Measurements from ENCODE around the gene RASD2.
"Not testable (repeated sequence)": the region's sequence is repeated elsewhere in the genome, so short reads cannot be mapped to it uniquely, and the experiment has no call there.

RASD2 gene, protein sequence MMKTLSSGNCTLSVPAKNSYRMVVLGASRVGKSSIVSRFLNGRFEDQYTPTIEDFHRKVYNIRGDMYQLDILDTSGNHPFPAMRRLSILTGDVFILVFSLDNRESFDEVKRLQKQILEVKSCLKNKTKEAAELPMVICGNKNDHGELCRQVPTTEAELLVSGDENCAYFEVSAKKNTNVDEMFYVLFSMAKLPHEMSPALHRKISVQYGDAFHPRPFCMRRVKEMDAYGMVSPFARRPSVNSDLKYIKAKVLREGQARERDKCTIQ

DNA sequence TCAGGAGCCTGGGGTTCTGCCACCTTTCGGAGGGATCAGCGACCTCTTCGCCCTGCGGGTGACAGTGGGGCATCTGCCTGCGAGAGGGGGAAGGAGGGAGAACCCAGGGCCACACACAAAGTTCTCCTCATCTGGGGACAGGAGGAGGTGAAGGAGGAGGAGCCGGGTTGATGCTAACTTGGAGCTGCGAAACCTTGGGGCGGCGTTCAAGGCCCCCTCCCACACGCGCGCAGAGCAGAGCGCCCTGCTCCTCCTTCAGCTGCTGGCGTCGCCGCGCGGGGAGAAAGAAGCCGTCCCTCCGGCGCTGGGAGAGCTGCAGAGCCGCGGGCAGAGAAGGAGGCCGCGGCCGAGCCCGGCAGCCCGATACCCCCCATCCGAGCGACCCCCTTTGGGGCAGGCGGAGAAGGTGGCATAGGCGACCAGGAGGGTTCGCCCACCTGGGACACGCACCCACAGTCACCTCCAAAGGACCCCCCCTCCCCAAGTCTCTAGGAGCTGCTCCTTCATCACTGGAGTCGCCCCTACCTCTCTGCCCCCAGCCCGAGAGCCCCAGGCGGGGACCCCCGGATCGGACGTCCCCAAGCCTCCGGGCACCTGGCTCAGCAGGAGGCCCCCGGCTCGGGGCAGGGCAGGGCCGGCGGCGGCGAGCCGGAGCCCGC, at the start of gene RASD2:
TSS of gene RASD2 (plus strand) at position 237 of the 659 bp plus-strand sequence. CDS start 5,979 bp downstream, outside the sequence.
- DNase-seq, result peak; percentile 44

GRCh38 chr22:35491061-35491907, 49.3 kb upstream of the RASD2 start:
- not testable (repeated sequence) for DNase-seq

GRCh38 chr22:35491908-35492380, 48.7 kb upstream of the RASD2 start:
- no peak for DNase-seq

GRCh38 chr22:35493074-35493473, 47.6 kb upstream of the RASD2 start:
- DNase-seq, result no peak

DNA sequence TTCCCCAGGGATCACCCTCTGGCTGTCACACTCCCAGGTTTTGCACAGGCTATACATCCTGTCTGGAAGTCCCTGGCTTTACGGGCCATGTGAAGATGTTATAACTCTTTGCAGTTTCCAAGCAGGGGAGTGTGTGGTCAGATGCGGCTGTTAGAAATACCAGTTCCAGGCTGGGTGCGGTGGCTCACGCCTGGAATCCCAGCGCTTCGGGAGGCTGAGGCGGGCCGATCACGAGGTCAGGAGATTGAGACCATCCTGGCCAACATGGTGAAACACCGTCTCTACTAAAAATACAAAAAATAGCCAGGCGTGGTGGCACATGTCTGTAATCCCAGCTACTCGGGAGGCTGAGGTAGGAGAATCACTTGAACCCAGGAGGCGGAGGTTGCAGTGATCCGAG, 44.9 kb upstream of the RASD2 start:
- not testable (repeated sequence) for DNase-seq

DNA sequence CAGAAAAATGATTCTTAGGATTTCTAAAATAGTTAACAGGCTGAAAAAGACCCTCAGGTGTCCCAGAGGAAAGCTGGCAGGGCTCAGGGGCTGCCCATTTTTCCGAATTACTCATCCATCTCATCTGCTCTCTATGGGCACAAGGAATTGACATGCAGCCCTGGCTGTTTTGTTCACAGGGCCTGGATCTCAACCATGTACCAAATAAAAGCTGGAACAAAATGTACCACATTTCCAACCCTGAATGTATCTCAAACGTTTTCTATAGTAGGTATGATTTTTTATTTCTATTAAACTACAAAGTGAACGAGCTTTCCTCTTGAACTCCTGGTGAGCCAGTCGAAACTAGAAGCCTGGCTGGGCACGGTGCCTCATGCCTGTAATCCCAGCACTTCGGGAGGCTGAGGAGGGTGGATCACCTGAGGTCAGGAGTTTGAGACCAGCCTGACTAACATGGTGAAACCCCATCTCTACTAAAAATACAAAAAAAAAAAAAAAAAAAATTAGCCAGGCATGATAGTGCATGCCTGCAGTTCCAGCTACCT, 43.8 kb upstream of the RASD2 start:
- no peak for DNase-seq

- DNase-seq, result no peak
Observed at GRCh38 chr22:35498026-35498800, 42.4 kb upstream of the RASD2 start.

DNA sequence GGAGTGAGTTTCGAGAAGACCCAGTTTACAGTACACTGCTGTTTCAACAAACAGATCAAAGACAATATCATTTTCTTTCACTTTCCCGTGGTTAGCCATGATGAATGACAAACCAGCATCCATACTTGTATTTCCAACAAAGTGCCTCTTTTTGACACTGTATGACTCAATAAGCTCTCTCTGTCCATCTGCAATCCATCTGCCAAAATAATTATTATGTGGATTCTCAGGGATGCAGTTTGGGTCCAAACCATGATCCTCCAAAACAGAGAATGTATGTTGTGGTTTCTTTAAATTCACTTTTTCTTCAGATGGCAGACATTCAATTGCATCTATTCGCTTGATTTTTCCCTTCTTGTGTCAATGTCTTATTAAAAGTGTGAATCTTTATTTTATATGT, 37.8 kb upstream of the RASD2 start:
- no peak for DNase-seq

GRCh38 chr22:35505399-35506258, 35.0 kb upstream of the RASD2 start:
- no peak for DNase-seq

DNA sequence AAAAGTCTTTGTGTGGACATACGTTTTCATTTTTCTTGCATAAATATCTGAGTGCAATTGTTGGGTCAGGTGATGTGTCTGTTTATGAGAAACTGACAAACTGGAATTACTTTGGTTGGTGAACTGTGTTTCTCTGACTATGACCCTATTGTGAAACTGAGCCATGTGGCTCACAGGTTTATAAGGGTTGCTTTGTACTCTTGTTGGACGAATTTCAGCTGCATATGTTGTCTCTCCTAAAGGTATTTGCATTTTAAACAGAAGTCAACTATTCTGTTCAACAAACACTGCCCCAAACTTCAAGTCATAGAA, 34.4 kb upstream of the RASD2 start:
- DNase-seq, result no peak

DNA sequence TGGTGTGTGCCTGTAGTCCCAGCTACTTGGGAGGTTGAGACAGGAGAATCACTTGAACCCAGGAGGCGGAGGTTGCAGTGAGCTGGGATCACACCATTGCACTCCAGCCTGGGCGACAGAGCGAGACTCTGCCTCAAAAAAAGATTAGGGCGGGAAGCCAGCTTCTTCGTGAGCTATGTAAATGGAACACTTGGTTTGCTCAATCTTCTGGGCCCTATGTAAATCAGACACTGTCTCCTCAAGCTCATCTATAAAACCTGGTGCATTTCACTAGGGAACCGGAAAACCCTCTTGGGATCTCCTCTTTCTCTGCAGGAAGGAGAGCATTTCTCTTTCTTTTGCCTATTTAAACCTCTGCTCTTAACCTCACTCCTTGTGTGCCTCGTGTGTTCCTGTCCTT, 32.8 kb upstream of the RASD2 start:
- DNase-seq, result not testable (repeated sequence)

GRCh38 chr22:35509451-35509850, 31.2 kb upstream of the RASD2 start:
- DNase-seq, result no peak

- no peak for DNase-seq
Observed at GRCh38 chr22:35509960-35510359, 30.7 kb upstream of the RASD2 start.

DNA sequence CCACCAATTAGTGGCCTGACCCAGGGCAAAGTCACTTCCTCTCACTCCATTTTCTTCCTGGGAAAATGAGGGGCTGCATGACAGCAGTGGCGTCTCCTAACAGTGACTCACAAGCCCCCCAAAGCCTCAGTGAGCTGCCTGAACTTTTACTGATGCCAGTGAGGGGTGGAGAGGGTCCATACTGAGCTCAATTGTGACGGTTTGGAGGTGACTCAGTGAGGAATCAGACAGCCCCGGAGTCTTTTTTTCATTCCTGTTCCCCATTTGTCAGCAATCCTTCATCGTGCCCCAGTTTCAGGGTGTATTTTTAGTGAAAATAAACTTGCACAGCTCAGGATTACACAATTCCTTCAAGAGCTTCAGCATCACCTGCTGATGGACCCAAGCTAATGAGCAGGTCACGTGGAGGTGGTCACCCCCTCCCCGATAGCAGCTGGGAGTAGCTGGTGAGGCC, 30.1 kb upstream of the RASD2 start:
- no peak for DNase-seq

GRCh38 chr22:35510951-35511350, 29.7 kb upstream of the RASD2 start:
- DNase-seq, result no peak

DNA sequence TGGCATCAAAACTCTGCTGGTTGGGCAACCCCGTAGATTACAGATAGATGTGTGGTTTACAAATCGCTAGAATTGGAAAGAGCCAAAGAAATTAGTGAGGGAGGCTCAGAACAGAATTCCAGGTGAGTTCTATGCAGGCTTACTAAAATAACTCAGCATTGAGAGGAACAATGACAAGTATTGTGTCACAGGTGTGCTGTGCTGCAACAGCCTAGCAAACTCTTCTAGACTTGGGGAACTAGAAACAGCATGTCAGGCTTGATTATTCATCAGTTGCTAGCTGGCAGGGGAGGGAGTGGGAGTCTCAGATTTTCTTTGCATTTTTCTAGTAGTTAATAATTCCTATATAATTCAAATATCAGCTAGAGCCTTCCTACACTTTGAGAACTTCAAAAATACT, 26.3 kb upstream of the RASD2 start:
- no peak for DNase-seq

- not testable (repeated sequence) for DNase-seq
Observed at GRCh38 chr22:35515952-35516351, 24.7 kb upstream of the RASD2 start.

- no peak for DNase-seq
Observed at GRCh38 chr22:35516723-35517122, 23.9 kb upstream of the RASD2 start.

DNA sequence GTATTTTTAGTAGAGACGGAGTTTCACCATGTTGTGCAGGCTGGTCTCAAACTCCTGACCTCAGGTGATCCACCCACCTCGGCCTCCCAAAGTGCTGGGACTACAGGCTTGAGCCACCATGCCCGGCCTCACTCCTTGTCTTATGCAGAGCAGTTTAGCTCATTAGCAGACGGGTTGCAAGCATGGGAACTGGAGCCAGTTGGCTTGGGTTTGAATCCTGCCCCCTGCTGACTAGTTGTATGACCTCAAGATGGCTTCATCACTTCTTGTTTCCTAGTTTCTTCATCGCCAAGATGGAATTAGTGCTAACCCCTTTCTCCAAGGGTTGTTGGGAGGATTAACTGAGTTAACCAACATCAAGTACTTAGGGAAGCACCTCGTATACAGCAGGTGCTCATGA, 23.4 kb upstream of the RASD2 start:
- DNase-seq, result no peak

- no peak for DNase-seq
Observed at GRCh38 chr22:35517769-35518530, 22.7 kb upstream of the RASD2 start.

- DNase-seq, result no peak
Observed at GRCh38 chr22:35518811-35519210, 21.8 kb upstream of the RASD2 start.
